Mononuclear cell (primary cell): ENCODE measurements around the gene CAMK2G. TPM values are rescaled to one million over a fixed set of nuclear protein-coding genes. Genes with fewer than 3 reads are reported as not detected.

Experiments
- H3K27me3 ChIP-seq: 2 replicates; pipeline ENCODE4 v1.6.0; 2011; ENCODE audit warnings: low read length, control low read depth; ENCODE audit not compliant: insufficient read depth
- H3K4me1 ChIP-seq: 2 replicates; pipeline ENCODE4 v1.5.1; 2011; ENCODE audit warnings: mild to moderate bottlenecking, low read length, control low read depth; ENCODE audit not compliant: insufficient read depth
- H3K4me3 ChIP-seq: 2 replicates; pipeline ENCODE4 v1.5.1; 2011; ENCODE audit warnings: mild to moderate bottlenecking, low read length, moderate library complexity
- H3K9me3 ChIP-seq: 2 replicates; pipeline ENCODE4 v1.5.1; 2011; ENCODE audit warnings: low read depth, mild to moderate bottlenecking, control low read depth, low read length
- total RNA-seq: library from RNA; depleted of rRNA; stranded (reverse); fragments of >200 nt; gene quantifications from one replicate; pipeline ENCODE4 v1.2.3, GENCODE V29; 2012

The CAMK2G gene
- total RNA-seq, 1 donor, result 25.9 TPM

DNA sequence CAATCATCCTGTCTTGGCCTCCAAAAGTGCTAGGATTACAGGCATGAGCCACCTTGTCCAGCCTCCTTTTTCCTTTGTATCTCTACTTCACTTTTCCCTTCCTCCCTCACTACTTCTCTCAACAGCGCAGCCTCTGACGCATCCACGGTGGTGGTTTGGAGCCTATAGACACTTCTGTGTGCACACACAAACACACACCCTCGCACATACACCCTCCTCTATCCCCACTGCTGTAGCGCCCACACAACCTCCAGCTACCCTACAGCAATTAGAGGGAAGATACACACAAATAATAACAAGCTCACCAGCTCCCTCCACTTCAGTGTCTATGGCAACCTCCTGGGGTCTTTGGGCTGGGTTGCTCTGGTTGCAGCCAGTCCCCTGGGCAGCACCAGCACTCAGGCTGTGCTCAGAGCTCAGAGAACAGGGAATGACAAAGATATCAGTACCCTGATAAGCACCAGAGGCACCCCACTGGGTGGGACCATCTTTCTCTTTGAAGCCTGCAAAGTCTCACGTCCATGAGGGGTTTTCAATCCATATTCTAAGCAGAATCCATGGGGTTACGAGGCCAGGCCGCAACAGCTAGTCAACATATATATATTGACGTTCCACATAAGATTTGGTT lies 3.3 kb upstream of the CAMK2G start:
- Histone ChIP-seq H3K4me1 (peaks cover 26% of the 10 kb centered on the region), H3K27me3 (no peaks in the 10 kb centered on the region), H3K4me3 (no peak overlapping the region), H3K9me3 (no peaks in the 10 kb centered on the region)

DNA sequence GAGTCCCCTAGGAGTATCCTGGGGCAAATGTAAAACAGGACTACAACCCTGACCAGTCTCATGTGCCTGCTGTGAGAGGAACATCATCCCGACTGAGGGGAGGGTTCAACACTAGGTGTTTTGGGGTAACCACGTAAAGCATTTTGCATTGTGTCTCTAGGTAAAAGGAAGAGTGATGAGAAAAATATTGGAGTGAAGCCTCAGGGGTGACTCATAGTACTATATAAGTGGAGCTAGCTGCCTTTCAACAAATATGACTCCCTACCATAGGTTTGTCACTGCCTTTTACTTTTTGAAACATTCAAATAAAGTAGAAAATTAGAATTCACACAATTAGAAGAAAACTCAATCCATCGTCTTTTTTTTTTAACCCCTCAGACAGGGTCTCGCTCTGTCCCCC lies 2.6 kb upstream of the CAMK2G start:
- Histone ChIP-seq H3K4me1 (peaks cover 33% of the 10 kb centered on the region), H3K27me3 (no peaks in the 10 kb centered on the region), H3K9me3 (no peaks in the 10 kb centered on the region), H3K4me3 (no peak overlapping the region)

DNA sequence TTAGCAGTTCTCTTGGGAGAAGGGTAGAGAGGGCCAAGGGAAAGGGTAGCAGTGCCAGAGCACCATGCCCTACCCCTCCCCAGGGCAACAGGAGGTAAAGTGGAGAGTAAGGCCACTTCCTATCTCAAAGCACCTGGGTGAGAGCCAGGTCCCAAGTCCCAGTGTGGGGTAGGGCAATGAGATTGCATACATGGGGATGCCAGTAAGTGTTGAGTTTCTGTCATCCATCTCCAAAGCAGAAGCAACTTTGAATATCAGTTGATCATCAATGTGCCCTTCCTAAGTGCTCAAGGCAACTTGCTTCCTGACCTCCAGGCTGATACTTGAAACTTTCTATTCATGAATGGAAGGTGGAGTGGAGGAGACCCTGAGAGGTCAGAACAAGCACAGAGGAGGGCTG lies 2.2 kb upstream of the CAMK2G start:
- Histone ChIP-seq H3K9me3 (no peaks in the 10 kb centered on the region), H3K27me3 (no peaks in the 10 kb centered on the region), H3K4me1 (peaks cover 37% of the 10 kb centered on the region), H3K4me3 (no peak overlapping the region)

- no peaks in the 10 kb centered on the region for H3K27me3 ChIP-seq
- H3K4me1 ChIP-seq, result peaks cover 41% of the 10 kb centered on the region
- no peak overlapping the region for H3K4me3 ChIP-seq
Observed at GRCh38 chr10:73876157-73876556, 1.8 kb upstream of the CAMK2G start.

GRCh38 chr10:73875139-73875475 lies 752 bp upstream of the CAMK2G start:
- Histone ChIP-seq H3K9me3 (no peaks in the 10 kb centered on the region), H3K27me3 (no peaks in the 10 kb centered on the region), H3K4me3 (peak overlapping the region; percentile 62), H3K4me1 (peaks cover 51% of the 10 kb centered on the region)

More at GRCh38 chr10:73876157-73876556, 1.8 kb upstream of the CAMK2G start:
- H3K9me3 ChIP-seq, result no peaks in the 10 kb centered on the region

DNA sequence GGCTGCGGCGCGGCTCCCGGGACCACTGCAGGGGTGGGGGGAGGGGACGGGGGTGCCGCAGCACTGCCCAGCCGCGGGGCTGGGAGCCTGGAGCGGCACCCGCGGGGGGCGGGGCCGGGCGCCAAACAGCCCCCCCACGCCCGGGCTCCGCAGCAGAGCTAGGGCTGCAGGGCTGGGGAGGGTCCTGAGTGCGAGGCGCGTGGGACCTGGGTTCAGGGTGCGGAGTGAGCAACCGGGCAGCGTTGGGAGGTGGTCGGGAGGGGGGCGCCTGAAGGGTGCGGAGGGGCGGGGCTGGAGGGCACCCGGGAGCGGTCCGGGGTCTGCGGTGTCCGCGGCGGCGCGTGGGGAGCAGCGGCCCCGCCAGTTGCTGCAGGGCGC lies 528 bp downstream of the CAMK2G start:
- Histone ChIP-seq H3K4me3 (peak overlapping the region; percentile 42), H3K9me3 (no peaks in the 10 kb centered on the region), H3K4me1 (peaks cover 49% of the 10 kb centered on the region), H3K27me3 (no peaks in the 10 kb centered on the region)

DNA sequence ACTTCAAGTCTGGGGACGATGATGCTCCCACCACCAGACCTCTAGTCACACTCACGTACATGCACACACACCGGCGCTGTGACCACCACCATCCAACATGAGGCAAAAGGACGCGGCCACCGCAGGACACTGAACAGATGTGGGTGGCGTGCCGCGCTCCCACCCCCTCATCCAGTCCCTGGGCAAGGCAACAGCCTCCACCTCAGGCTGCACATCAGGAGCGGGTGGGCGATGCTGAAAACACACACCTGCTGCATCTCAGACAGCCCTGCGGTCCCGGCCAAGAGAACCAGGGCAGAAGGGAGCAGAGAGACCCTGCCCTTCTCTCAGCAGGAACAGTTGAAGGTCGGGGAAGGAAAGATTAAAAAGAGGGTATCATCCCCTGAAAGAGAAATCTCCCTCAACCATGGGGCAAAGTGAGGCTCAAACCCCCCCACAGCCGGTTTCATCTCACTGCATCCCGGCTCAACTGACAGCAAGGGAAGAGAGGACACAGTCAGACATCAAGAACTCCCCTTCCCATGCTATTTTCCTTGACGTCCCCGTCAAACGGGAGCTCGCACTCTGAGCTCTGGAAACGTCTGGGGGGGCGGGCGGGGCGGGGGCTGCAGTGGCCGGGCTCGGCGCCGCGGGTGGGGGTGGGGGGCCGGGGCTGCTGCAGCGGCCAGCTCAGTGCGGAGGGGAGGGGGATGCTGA lies 1.1 kb downstream of the CAMK2G start:
- Histone ChIP-seq H3K4me1 (peaks cover 54% of the 10 kb centered on the region), H3K4me3 (peak overlapping the region; percentile 21), H3K27me3 (no peaks in the 10 kb centered on the region), H3K9me3 (no peaks in the 10 kb centered on the region)

GRCh38 chr10:73872190-73872710 lies 2.1 kb downstream of the CAMK2G start:
- no peak overlapping the region for H3K4me3 ChIP-seq

GRCh38 chr10:73871295-73872189 lies 2.8 kb downstream of the CAMK2G start:
- H3K27me3 ChIP-seq, result no peaks in the 10 kb centered on the region
- no peaks in the 10 kb centered on the region for H3K9me3 ChIP-seq
- H3K4me1 ChIP-seq, result peaks cover 72% of the 10 kb centered on the region
- H3K4me3 ChIP-seq, result no peak overlapping the region

More at GRCh38 chr10:73872190-73872710, 2.1 kb downstream of the CAMK2G start:
- H3K4me1 ChIP-seq, result peaks cover 65% of the 10 kb centered on the region
- H3K9me3 ChIP-seq, result no peaks in the 10 kb centered on the region
- no peaks in the 10 kb centered on the region for H3K27me3 ChIP-seq

DNA sequence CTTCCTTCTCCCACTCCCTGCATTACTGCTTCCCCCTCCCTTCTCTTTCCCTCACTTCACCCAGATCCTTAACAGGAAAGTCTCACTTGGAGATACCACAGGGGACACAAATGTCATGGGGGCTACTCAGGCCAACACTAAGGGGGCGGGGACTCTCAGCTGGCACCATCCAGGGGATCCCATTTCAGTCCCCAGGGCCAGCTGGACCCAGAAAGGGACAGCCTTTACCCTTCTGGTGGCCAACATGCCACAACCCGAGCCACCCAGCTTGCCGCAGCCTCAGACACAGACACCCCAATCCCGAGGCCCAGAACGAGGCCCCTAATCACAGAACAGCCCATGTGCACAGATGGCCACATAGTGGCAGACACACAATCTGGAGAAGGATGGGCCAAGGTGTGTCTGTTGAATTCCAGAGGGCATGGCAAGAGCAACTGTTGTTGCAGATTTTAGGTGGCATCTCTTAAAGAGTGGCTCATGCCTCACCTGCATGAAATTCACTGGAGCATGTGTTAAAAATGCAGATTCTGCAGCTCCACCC lies 5.6 kb downstream of the CAMK2G start:
- Histone ChIP-seq H3K27me3 (no peaks in the 10 kb centered on the region), H3K4me3 (no peak overlapping the region), H3K9me3 (no peaks in the 10 kb centered on the region)

DNA sequence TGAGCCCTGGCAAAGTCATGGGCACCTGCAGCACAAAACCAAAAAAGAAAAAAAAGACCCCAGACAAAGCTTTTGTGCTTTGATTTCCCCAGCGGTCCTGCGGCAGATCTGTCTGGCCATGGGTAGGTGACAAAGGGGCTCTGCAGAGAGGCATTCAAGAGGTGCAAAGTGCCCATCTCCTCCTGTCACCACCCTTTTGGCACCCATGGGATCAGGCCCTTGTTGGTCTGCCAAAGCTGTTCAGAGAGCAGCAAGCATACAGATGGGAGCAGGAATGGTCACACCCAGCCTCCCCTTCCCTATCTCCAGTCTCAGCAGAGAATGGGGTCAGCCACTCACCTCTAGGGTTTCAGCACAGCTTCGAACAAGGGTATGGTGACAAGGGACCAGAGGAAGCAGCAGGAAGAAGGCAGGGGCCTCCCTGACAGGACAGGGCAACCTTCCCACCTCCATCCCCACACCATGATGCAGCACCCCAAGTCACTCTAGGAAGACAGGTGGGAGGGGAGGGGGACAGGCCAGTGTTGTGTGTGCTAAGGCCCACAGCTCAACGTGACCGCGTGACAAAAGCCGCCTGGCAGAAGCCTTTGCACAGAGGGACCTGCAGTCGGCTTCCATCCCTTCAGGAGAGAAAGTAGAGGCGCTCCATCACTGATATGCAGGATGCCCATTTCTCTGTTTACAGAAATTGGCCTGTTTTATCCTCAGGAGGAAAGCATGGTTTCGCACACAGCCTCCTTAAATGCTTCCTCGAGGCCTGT lies 6.3 kb downstream of the CAMK2G start:
- Histone ChIP-seq H3K4me3 (no peak overlapping the region), H3K4me1 (peaks cover 94% of the 10 kb centered on the region), H3K27me3 (no peaks in the 10 kb centered on the region), H3K9me3 (no peaks in the 10 kb centered on the region)

More for the DNA sequence above, 5.6 kb downstream of the CAMK2G start:
- H3K4me1 ChIP-seq, result peaks cover 92% of the 10 kb centered on the region

GRCh38 chr10:73867126-73867807 lies 7.1 kb downstream of the CAMK2G start:
- Histone ChIP-seq H3K27me3 (no peaks in the 10 kb centered on the region), H3K9me3 (no peaks in the 10 kb centered on the region), H3K4me1 (peaks cover 94% of the 10 kb centered on the region), H3K4me3 (no peak overlapping the region)

- Histone ChIP-seq H3K4me3 (no peak overlapping the region), H3K9me3 (no peaks in the 10 kb centered on the region), H3K27me3 (no peaks in the 10 kb centered on the region), H3K4me1 (peaks cover 94% of the 10 kb centered on the region)
Observed at GRCh38 chr10:73866621-73867020, 7.7 kb downstream of the CAMK2G start.
